ENCODE measurements around the gene LAMTOR4.

GRCh38 chr7:100159099-100159623 is 10.4 kb downstream of the LAMTOR4 start:
- no peak for TF ChIP-seq CTCF (IDR thresholded peaks at IDR 0.05)
- TF ChIP-seq EZH2 (IDR thresholded peaks at IDR 0.05): no peak
- TF ChIP-seq EZH2phosphoT487 (IDR thresholded peaks at IDR 0.05): no peak

Measured in neural progenitor cell (in vitro differentiated cells).